HepG2 (cell line): ENCODE measurements around the gene FXYD4. TPM values are rescaled to one million over a fixed set of nuclear protein-coding genes. Genes with fewer than 3 reads are reported as not detected.

Experiments used
- CEBPG ChIP-seq: IDR thresholded peaks from 2 replicates; pipeline ENCODE4 v1.6.1; 2016
- ELF1 ChIP-seq: sonication (generic); formaldehyde crosslinking; IDR thresholded peaks from 2 replicates; pipeline ENCODE4 v1.4.0; 2020; ENCODE audit warnings: missing genetic modification reagents
- ELF3 ChIP-seq: IDR thresholded peaks from 2 replicates; pipeline ENCODE4 v1.6.1; 2016; ENCODE audit warnings: missing genetic modification reagents, missing compliant biosample characterization
- ETV5 ChIP-seq: IDR thresholded peaks from 2 replicates; pipeline ENCODE4 v1.6.1; 2018; ENCODE audit warnings: missing biosample characterization, missing genetic modification reagents, inconsistent platforms, borderline replicate concordance
- HCFC1 ChIP-seq: fragments of 150-350 bp; IDR thresholded peaks from 2 replicates; pipeline ENCODE4 v1.6.1; 2014; ENCODE audit warnings: low read depth, low read length
- HOXA3 ChIP-seq: sonication (generic); formaldehyde crosslinking; IDR thresholded peaks from 2 replicates; pipeline ENCODE4 v1.5.0; 2020; ENCODE audit warnings: missing genetic modification reagents
- MTF2 ChIP-seq: sonication (generic); formaldehyde crosslinking; IDR thresholded peaks from 2 replicates; pipeline ENCODE4 v1.5.0; 2020; ENCODE audit warnings: missing genetic modification reagents, borderline replicate concordance
- NFE2 ChIP-seq: sonication (generic); formaldehyde crosslinking; IDR thresholded peaks from 2 replicates; pipeline ENCODE4 v1.4.0; 2020; ENCODE audit warnings: missing genetic modification reagents
- RAD21 ChIP-seq: fragments of 450-650 bp; formaldehyde crosslinking; IDR thresholded peaks from 2 replicates; pipeline ENCODE4 v1.5.0; 2020; ENCODE audit warnings: mild to moderate bottlenecking
- RFXAP ChIP-seq: sonication (generic); formaldehyde crosslinking; IDR thresholded peaks from 2 replicates; pipeline ENCODE4 v1.4.0; 2020; ENCODE audit warnings: missing genetic modification reagents, borderline replicate concordance
- SMC3 ChIP-seq: IDR thresholded peaks from 2 replicates; pipeline ENCODE4 v1.6.1; 2011; ENCODE audit warnings: low read length, improper control_type of control experiment
- STAG1 ChIP-seq: sonication (generic); formaldehyde crosslinking; IDR thresholded peaks from 2 replicates; pipeline ENCODE4 v1.4.0; 2020; ENCODE audit warnings: missing genetic modification reagents
- TFAP4 ChIP-seq: sonication (generic); IDR thresholded peaks from 2 replicates; pipeline ENCODE4 v1.6.1; 2016; ENCODE audit warnings: low read depth, borderline replicate concordance
- TGIF2 ChIP-seq: IDR thresholded peaks from 2 replicates; pipeline ENCODE4 v1.6.1; 2016; ENCODE audit warnings: control low read depth, missing compliant biosample characterization
- THAP11 ChIP-seq: IDR thresholded peaks from 2 replicates; pipeline ENCODE4 v1.6.1; 2016; ENCODE audit warnings: missing biosample characterization, missing genetic modification reagents
- ZBTB26 ChIP-seq: IDR thresholded peaks from 2 replicates; pipeline ENCODE4 v1.6.1; 2016; ENCODE audit warnings: missing compliant biosample characterization, missing genetic modification reagents, borderline replicate concordance
- ZKSCAN5 ChIP-seq: sonication (generic); formaldehyde crosslinking; IDR thresholded peaks from 2 replicates; pipeline ENCODE4 v1.5.1; 2020; ENCODE audit warnings: mild to moderate bottlenecking, missing genetic modification reagents
- ZNF530 ChIP-seq: sonication (generic); formaldehyde crosslinking; IDR thresholded peaks from 2 replicates; pipeline ENCODE4 v1.5.0; 2020; ENCODE audit warnings: low read depth, mild to moderate bottlenecking, missing genetic modification reagents
- ZNF589 ChIP-seq: sonication (generic); formaldehyde crosslinking; conservative IDR thresholded peaks from 2 replicates; pipeline ENCODE4 v1.8.0; 2022; ENCODE audit warnings: mild to moderate bottlenecking, moderate library complexity, missing genetic modification reagents
- ZSCAN29 ChIP-seq: sonication (generic); formaldehyde crosslinking; conservative IDR thresholded peaks from 2 replicates; pipeline ENCODE4 v1.4.0; 2020; ENCODE audit warnings: mild to moderate bottlenecking, missing genetic modification reagents
- polyA plus RNA-seq, 8 experiments: library from polyadenylated mRNA; depleted of rRNA in 3 of 8; stranded (reverse) in 7 of 8; unstranded in 1 of 8; fragments of >200 nt; fragmentation: Illumina TruSeq in 4 of 8; extraction: Trizol in 4 of 8; gene quantifications; 2 replicates each; pipeline versions ENCODE4 v1.2.1 to v1.2.3, GENCODE V29; 2011 to 2016; ENCODE audit warnings: low read depth in 4 of 8, missing spikeins in 1 of 8, mixed read lengths in 1 of 8; ENCODE audit not compliant: insufficient read depth in 1 of 8
- total RNA-seq, 5 experiments: library from RNA; depleted of rRNA; stranded (reverse); fragments of >200 nt; fragmentation: Illumina TruSeq; extraction: Trizol; gene quantifications; 2 replicates each; pipeline ENCODE4 v1.2.3, GENCODE V29; 2016; ENCODE audit warnings: low read depth in 1 of 5
- TF ChIP-seq, protein P1 (sequence below): IDR thresholded peaks from 2 replicates; pipeline ENCODE4 v1.6.1; 2018; ENCODE audit warnings: missing genetic modification reagents, mild to moderate bottlenecking, missing compliant biosample characterization
- TF ChIP-seq, protein P2 (sequence below): IDR thresholded peaks from 2 replicates; pipeline ENCODE4 v1.6.1; 2016; ENCODE audit warnings: low read depth
- TF ChIP-seq, protein P3 (sequence below), 2 experiments: sonication (generic) in 1 of 2; formaldehyde crosslinking in 1 of 2; IDR thresholded peaks; 2 replicates each; pipeline versions ENCODE4 v1.4.0 to v1.6.1; 2018 to 2020; ENCODE audit warnings: missing genetic modification reagents in 2 of 2, borderline replicate concordance in 1 of 2, low read depth in 1 of 2, mild to moderate bottlenecking in 1 of 2, missing biosample characterization in 1 of 2

Gene FXYD4
- total and polyA plus RNA-seq, 2 of the 13 experiments (the other 11 are each of a cell fraction or from before 2014, with no cell fraction given) = not detected

DNA sequence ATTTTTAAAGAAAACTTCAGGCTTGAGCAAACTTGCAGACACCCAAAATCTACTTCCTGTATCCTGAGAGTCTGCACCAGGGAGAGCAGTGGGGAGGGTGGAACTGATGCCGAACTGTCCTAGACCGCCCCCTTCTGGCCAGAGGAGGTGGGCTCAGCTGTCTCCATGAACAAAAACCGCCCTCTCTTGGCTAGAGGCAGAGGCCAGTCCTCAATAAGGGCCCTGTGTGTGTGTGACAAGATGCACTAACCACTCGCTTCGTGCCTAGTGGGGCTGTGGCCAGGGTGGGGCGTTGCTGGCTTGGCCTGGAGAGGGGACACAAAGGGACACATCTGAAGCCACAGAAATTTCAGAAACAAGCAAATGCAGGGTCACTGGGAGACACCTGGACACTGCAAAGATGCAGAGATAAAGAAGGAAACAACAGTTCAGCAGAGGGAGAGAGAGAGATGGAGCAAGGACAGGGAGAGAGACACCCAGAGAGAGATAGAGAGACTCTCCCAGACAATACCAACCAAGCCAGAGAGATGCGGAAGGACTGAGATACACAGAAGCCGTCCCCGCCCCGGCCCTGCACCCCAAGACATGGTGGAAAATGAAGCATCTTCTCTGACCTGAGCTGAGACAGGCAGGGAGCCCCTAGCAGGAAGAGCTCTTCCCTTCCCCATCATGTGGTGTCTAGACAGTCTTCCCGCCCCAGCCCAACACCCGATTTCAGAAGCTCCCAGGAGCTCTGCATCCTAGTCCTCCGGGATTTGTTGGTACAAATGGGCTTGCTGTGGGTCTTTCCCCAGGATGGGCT, 22.7 kb upstream of the FXYD4 start (continued):
- TF ChIP-seq TFAP4 = peak; percentile 74; the same call in 1 of the 2 replicates
- no peak for TF ChIP-seq ZNF530 (CRISPR knock-in tag)
- TF ChIP-seq ELF1 (CRISPR knock-in tag) = peak; percentile 71
- TF ChIP-seq, protein P1, sequence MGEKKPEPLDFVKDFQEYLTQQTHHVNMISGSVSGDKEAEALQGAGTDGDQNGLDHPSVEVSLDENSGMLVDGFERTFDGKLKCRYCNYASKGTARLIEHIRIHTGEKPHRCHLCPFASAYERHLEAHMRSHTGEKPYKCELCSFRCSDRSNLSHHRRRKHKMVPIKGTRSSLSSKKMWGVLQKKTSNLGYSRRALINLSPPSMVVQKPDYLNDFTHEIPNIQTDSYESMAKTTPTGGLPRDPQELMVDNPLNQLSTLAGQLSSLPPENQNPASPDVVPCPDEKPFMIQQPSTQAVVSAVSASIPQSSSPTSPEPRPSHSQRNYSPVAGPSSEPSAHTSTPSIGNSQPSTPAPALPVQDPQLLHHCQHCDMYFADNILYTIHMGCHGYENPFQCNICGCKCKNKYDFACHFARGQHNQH (CRISPR knock-in tag) = no peak
- TF ChIP-seq HOXA3 = no peak
- 0 out of 2 replicates have a peak, but pooled peaks have one; percentile 7 for TF ChIP-seq CEBPG (CRISPR knock-in tag)
- TF ChIP-seq ETV5 (CRISPR knock-in tag) = peak; percentile 14; the same call in 1 of the 2 replicates
- TF ChIP-seq, protein P2, sequence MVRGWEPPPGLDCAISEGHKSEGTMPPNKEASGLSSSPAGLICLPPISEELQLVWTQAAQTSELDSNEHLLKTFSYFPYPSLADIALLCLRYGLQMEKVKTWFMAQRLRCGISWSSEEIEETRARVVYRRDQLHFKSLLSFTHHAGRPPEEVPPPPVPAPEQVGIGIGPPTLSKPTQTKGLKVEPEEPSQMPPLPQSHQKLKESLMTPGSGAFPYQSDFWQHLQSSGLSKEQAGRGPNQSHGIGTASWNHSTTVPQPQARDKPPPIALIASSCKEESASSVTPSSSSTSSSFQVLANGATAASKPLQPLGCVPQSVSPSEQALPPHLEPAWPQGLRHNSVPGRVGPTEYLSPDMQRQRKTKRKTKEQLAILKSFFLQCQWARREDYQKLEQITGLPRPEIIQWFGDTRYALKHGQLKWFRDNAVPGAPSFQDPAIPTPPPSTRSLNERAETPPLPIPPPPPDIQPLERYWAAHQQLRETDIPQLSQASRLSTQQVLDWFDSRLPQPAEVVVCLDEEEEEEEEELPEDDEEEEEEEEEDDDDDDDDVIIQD (CRISPR knock-in tag) = peak; percentile 37; the same call in 1 of the 2 replicates
- TF ChIP-seq SMC3 = peak; percentile 87
- 0 out of 2 replicates have a peak, but pooled peaks have one; percentile 39 for TF ChIP-seq ELF3 (CRISPR knock-in tag)
- 0 out of 2 replicates have a peak, but pooled peaks have one; percentile 20 for TF ChIP-seq THAP11 (CRISPR knock-in tag)
- peak; percentile 32; the same call in 1 of the 2 replicates for TF ChIP-seq MTF2 (CRISPR knock-in tag)
- 0 out of 2 replicates have a peak, but pooled peaks have one; percentile 36 for TF ChIP-seq RFXAP (CRISPR knock-in tag)
- no peak for TF ChIP-seq HCFC1
- TF ChIP-seq ZKSCAN5 (CRISPR knock-in tag) = no peak
- TF ChIP-seq, protein P3, sequence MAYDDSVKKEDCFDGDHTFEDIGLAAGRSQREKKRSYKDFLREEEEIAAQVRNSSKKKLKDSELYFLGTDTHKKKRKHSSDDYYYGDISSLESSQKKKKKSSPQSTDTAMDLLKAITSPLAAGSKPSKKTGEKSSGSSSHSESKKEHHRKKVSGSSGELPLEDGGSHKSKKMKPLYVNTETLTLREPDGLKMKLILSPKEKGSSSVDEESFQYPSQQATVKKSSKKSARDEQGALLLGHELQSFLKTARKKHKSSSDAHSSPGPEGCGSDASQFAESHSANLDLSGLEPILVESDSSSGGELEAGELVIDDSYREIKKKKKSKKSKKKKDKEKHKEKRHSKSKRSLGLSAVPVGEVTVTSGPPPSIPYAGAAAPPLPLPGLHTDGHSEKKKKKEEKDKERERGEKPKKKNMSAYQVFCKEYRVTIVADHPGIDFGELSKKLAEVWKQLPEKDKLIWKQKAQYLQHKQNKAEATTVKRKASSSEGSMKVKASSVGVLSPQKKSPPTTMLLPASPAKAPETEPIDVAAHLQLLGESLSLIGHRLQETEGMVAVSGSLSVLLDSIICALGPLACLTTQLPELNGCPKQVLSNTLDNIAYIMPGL (CRISPR knock-in tag; IDR thresholded peaks at IDR 0.05; ENCODE audit: borderline replicate concordance in 1 of 2, low read depth in 1 of 2) = peak in 1 of 2 experiments; percentile 69; a peak in 2 of 4 replicates
- peak; percentile 93 for TF ChIP-seq RAD21 (CRISPR knock-in tag)
- peak; percentile 92 for TF ChIP-seq STAG1 (CRISPR knock-in tag)
- no peak for TF ChIP-seq ZSCAN29 (CRISPR knock-in tag)
- TF ChIP-seq NFE2 (CRISPR knock-in tag) = no peak
- 0 out of 2 replicates have a peak, but pooled peaks have one; percentile 26 for TF ChIP-seq ZBTB26 (CRISPR knock-in tag)
- TF ChIP-seq ZNF589 (CRISPR knock-in tag) = no peak
- no peak for TF ChIP-seq TGIF2 (CRISPR knock-in tag)
- TF ChIP-seq, all 625 proteins: peak for 27
